ENCODE results near the gene TMEM9.

TMEM9 gene

DNA sequence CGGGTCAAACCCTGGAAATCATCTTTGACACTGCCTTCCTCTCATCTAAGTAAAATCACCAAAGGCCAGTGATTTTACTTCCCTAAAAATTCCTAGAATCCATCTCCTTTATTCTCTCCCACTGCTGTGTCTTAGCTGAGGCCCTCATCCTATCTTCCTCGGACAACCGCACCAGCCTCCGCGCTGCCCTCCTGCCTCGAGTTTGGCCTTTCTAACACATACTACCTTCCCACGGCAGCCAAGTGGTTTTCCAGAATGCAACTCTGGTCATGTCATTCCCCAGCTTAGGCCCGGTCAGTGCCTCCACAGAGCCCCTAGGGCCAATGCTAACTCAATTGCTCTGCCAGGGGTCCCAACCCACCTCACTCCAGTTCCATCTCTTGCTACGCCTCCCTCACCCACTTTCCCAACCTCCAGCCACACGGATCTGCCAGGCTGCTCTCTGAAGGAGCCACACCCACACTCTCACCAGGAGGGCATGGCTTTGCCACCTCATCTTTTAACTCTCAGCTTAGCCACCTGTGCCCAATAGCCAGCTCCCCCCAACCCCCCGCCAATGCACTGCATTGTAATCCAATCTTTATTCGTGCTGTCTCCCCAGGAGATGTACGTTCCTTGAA, 6.8 kb downstream of the TMEM9 start:
- no peak overlapping the region for H3K4me3 ChIP-seq (ENCODE audit: low read depth, low read length)
- DNase-seq (ENCODE audit: low read depth): no peak
- TF ChIP-seq, protein P1, sequence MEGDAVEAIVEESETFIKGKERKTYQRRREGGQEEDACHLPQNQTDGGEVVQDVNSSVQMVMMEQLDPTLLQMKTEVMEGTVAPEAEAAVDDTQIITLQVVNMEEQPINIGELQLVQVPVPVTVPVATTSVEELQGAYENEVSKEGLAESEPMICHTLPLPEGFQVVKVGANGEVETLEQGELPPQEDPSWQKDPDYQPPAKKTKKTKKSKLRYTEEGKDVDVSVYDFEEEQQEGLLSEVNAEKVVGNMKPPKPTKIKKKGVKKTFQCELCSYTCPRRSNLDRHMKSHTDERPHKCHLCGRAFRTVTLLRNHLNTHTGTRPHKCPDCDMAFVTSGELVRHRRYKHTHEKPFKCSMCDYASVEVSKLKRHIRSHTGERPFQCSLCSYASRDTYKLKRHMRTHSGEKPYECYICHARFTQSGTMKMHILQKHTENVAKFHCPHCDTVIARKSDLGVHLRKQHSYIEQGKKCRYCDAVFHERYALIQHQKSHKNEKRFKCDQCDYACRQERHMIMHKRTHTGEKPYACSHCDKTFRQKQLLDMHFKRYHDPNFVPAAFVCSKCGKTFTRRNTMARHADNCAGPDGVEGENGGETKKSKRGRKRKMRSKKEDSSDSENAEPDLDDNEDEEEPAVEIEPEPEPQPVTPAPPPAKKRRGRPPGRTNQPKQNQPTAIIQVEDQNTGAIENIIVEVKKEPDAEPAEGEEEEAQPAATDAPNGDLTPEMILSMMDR (IDR thresholded peaks at IDR 0.05; ENCODE audit: insufficient read depth, low read depth, low read length, missing control alignments): no peak

DNA sequence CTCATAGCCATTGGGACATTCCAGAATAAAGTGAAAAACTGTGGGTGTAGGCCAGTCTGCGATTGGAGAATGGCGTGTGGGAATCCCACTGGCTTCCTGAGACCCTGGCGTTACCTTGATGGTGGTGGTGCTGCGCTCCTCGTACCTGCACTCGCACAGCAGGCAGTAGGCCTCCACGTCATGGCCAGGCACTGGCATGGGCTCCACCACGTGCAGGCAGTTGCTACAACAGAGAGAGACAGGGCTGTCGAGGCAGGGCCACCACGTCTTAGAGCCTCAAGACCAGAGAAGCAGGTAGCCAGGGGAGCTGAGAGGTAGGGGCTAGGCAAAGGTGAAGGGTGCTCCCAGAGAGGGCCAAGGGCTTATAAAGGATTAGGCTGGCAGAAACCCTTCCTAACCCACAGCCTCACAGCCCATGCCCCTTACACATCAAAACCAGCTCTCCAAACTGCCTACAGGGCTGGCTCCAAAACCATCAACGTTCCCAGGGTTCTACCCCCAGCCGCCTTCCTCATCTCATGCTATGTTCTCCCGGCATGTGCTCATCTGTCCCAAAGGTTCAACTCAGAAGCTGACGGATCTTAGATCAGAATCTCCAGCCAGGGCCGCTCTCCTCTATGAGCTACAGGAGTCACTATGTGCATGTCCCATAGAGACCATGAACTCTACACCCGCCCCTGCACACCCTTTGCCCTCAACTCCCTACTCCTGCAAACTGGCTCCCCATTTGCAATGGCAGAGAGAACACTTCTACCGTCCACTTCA, 7.5 kb downstream of the TMEM9 start:
- DNase-seq (ENCODE audit: low read depth): no peak
- TF ChIP-seq, protein P1 (IDR thresholded peaks at IDR 0.05; ENCODE audit: insufficient read depth, low read depth, low read length, missing control alignments): no peak
- H3K4me3 ChIP-seq (ENCODE audit: low read depth, low read length): no peak overlapping the region

DNA sequence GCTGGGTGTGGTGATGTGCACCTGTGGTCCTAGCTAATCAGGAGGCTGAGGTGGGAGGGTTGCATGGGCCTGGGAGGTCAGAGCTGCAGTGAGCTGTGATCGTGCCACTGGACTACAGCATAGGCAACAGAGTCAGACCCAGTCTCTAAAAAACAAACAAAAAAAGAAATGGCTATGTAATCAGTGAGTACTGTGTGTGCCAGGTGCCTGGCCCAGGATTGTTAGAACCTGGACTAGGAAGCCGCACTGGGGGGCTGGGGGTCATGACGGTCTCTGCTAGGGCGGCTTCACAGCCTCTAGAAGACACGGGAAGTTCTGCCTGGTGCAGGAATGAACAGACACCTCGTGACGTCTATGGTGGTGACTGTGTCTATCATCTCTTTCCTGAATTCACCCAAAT, 8.5 kb downstream of the TMEM9 start:
- TF ChIP-seq, protein P1 (IDR thresholded peaks at IDR 0.05; ENCODE audit: insufficient read depth, low read depth, low read length, missing control alignments): no peak
- H3K4me3 ChIP-seq (ENCODE audit: low read depth, low read length): no peak overlapping the region
- DNase-seq (ENCODE audit: low read depth): no peak

DNA sequence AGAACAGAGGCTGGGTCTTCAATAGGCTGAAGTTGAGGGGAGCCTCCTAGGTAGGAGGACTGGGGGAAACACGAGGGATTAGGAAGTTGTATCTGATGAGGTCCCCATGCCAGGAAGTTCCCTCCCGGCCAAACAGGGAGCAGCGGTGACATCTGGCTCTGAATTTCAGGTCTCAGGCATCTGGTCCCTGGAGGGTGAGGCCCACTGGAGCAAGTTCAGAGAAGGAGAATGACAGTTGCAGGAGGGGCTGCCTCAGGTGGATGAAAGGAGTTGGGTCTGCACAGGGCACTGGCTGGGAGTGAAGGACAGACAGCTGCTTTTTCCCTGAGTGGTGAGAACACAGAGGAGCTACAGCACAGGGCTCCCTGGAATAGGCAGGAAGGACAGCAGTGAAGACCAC, 9.1 kb downstream of the TMEM9 start:
- no peak for DNase-seq (ENCODE audit: low read depth)
- TF ChIP-seq, protein P1 (IDR thresholded peaks at IDR 0.05; ENCODE audit: insufficient read depth, low read depth, low read length, missing control alignments): no peak
- no peak overlapping the region for H3K4me3 ChIP-seq (ENCODE audit: low read depth, low read length)

GRCh38 chr1:201144701-201145100, 9.6 kb downstream of the TMEM9 start:
- TF ChIP-seq, protein P1 (IDR thresholded peaks at IDR 0.05; ENCODE audit: insufficient read depth, low read depth, low read length, missing control alignments): no peak
- H3K4me3 ChIP-seq (ENCODE audit: low read depth, low read length): no peak overlapping the region
- DNase-seq (ENCODE audit: low read depth): no peak

- DNase-seq (ENCODE audit: low read depth): no peak
- H3K4me3 ChIP-seq (ENCODE audit: low read depth, low read length): no peak overlapping the region
- TF ChIP-seq, protein P1 (IDR thresholded peaks at IDR 0.05; ENCODE audit: insufficient read depth, low read depth, low read length, missing control alignments): no peak
Measured at GRCh38 chr1:201143726-201144635, 10.3 kb downstream of the TMEM9 start.

Measured in GM12865 (cell line).